Activated B cell treated with CpG ODN at 0.5 μM for 24 hours (primary cell): ENCODE results near the gene IGLON5. TPM values are rescaled to one million over a fixed set of nuclear protein-coding genes. Genes with fewer than 3 reads are reported as not detected.

Source experiments
- ATAC-seq: fragments of 200-7000 bp; cut with Tn5 transposase; one replicate; pipeline ENCODE4 v1.10.0; 2021; ENCODE audit warnings: low read depth, mild to moderate bottlenecking, moderate library complexity
- CTCF ChIA-PET: fragments of 350-600 bp; sonication (Branson Sonifier 250); formaldehyde crosslinking; loops from one replicate; lab custom pipeline; 2021; ENCODE audit warnings: antibody characterized with exemption; lab: Charles Lee
- POLR2A ChIA-PET: fragments of 350-600 bp; sonication (Branson Sonifier 250); formaldehyde crosslinking; loops from one replicate; lab custom pipeline; 2021; ENCODE audit warnings: antibody characterized with exemption; lab: Charles Lee
- DNase-seq: peaks from one replicate; pipeline ENCODE4 v3.0.0; 2022
- H3K27ac Mint-ChIP-seq: one replicate; pipeline ENCODE4 v1.8.0; 2020; ENCODE audit warnings: mixed read lengths
- H3K27me3 Mint-ChIP-seq: one replicate; pipeline ENCODE4 v1.8.0; 2021; ENCODE audit warnings: mixed read lengths
- H3K36me3 Mint-ChIP-seq: one replicate; pipeline ENCODE4 v1.8.0; 2021; ENCODE audit warnings: low read depth, mixed read lengths
- H3K4me1 Mint-ChIP-seq: one replicate; pipeline ENCODE4 v1.8.0; 2021; ENCODE audit warnings: mixed read lengths
- H3K4me3 Mint-ChIP-seq: one replicate; pipeline ENCODE4 v1.8.0; 2020; ENCODE audit warnings: mild to moderate bottlenecking, mixed read lengths
- H3K9me3 Mint-ChIP-seq: one replicate; pipeline ENCODE4 v1.8.0; 2020; ENCODE audit warnings: mixed read lengths
- intact Hi-C: fragments of 100-400 bp; cut with micrococcal nuclease; formaldehyde crosslinking; loops from one replicate; pipeline ENCODE4 v1.15.1; 2024
- total RNA-seq: library from RNA; stranded (reverse); gene quantifications from 2 replicates; pipeline ENCODE4 v1.2.3, GENCODE V29; 2022
- TF ChIP-seq, protein P1 (sequence below): fragments of 200-600 bp; IDR thresholded peaks from one replicate; pipeline ENCODE4 v1.8.0; 2022; ENCODE audit warnings: antibody characterized with exemption, mild to moderate bottlenecking

Gene IGLON5
- total RNA-seq, 1 donor from 2014 or later: not detected

DNA sequence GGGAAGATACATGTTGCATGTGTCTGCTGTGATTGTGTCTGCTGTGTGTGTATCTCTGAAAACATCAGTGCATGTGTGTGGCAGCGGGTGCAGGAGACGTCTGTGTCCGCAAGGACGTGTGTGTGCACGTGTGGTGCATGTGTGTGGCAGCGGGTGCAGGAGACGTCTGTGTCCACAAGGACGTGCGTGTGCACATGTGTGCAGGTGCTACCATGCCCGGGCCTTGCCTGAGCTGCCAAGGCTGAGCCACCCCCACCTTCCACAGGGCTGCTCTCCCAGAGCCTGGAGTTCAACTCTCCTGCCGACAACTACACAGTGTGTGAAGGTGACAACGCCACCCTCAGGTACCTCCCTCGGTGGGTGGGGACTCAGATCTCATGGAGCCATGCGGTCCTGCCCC lies 10.4 kb downstream of the IGLON5 start:
- H3K36me3 Mint-ChIP-seq: no peaks in the 10 kb centered on the region
- no peaks in the 10 kb centered on the region for H3K9me3 Mint-ChIP-seq
- H3K4me3 Mint-ChIP-seq: no peak overlapping the region
- peaks cover 4% of the 10 kb centered on the region for H3K4me1 Mint-ChIP-seq
- H3K27me3 Mint-ChIP-seq: peaks cover 46% of the 10 kb centered on the region
- H3K27ac Mint-ChIP-seq: no peak overlapping the region
- ATAC-seq: no peak
- CTCF ChIA-PET: no interaction called here
- DNase-seq: no peak
- POLR2A ChIA-PET: no interaction called here
- TF ChIP-seq, protein P1, sequence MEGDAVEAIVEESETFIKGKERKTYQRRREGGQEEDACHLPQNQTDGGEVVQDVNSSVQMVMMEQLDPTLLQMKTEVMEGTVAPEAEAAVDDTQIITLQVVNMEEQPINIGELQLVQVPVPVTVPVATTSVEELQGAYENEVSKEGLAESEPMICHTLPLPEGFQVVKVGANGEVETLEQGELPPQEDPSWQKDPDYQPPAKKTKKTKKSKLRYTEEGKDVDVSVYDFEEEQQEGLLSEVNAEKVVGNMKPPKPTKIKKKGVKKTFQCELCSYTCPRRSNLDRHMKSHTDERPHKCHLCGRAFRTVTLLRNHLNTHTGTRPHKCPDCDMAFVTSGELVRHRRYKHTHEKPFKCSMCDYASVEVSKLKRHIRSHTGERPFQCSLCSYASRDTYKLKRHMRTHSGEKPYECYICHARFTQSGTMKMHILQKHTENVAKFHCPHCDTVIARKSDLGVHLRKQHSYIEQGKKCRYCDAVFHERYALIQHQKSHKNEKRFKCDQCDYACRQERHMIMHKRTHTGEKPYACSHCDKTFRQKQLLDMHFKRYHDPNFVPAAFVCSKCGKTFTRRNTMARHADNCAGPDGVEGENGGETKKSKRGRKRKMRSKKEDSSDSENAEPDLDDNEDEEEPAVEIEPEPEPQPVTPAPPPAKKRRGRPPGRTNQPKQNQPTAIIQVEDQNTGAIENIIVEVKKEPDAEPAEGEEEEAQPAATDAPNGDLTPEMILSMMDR: no peak
- intact Hi-C loops: no loop called here

DNA sequence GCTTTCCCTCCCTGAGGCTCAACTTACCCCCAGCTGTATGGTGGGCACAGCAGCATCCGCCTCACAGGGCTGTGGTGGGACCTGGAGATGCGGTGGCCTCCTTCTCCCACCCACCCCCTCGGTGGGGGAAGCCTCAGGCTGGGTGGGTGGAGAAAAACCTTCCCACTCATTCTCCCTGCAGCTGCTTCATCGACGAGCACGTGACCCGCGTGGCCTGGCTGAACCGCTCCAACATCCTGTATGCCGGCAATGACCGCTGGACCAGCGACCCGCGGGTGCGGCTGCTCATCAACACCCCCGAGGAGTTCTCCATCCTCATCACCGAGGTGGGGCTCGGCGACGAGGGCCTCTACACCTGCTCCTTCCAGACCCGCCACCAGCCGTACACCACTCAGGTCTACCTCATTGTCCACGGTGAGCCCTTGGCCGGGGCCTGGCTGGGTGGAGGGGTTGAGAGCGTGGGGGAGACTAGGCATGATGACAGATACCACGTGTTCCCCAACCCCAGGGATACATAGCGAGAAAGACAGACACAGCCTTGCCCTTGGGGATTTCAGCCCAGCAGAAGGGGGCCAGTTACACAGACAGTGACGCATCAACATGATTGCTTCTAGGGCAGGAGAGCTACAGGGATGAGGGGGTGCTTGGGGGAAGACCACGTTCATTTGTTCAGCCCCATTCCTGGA lies 12.2 kb downstream of the IGLON5 start:
- intact Hi-C loops: no loop called here
- DNase-seq: no peak
- H3K27me3 Mint-ChIP-seq: peaks cover 47% of the 10 kb centered on the region
- POLR2A ChIA-PET: no interaction called here
- H3K36me3 Mint-ChIP-seq: no peaks in the 10 kb centered on the region
- CTCF ChIA-PET: no interaction called here
- H3K27ac Mint-ChIP-seq: no peak overlapping the region
- H3K4me1 Mint-ChIP-seq: peaks cover 10% of the 10 kb centered on the region
- no peak for ATAC-seq
- TF ChIP-seq, protein P1: no peak
- no peak overlapping the region for H3K4me3 Mint-ChIP-seq
- no peaks in the 10 kb centered on the region for H3K9me3 Mint-ChIP-seq

DNA sequence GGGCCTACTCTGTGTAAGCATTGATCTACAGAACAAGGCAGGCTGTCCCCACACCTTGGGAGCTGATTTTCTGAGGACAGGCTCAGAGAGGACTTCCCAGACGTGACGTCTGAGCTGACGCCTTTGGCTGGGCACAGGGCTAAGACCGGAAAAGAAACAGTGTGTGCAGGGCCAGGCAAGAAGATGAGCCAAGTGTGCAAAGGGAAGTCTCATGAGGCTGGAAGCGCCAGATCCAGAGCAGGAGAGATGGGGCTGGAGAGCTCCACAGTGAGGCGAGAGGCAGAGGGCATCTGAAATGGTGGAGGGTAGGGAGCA lies 12.7 kb downstream of the IGLON5 start:
- ChIA-PET CTCF (no interaction called here), POLR2A (no interaction called here)
- H3K4me3 Mint-ChIP-seq: no peak overlapping the region
- DNase-seq (no peak), ATAC-seq (no peak)
- H3K4me1 Mint-ChIP-seq: peaks cover 10% of the 10 kb centered on the region
- no peaks in the 10 kb centered on the region for H3K9me3 Mint-ChIP-seq
- peaks cover 49% of the 10 kb centered on the region for H3K27me3 Mint-ChIP-seq
- intact Hi-C loops: no loop called here
- TF ChIP-seq, protein P1: no peak
- no peaks in the 10 kb centered on the region for H3K36me3 Mint-ChIP-seq
- H3K27ac Mint-ChIP-seq: no peak overlapping the region

DNA sequence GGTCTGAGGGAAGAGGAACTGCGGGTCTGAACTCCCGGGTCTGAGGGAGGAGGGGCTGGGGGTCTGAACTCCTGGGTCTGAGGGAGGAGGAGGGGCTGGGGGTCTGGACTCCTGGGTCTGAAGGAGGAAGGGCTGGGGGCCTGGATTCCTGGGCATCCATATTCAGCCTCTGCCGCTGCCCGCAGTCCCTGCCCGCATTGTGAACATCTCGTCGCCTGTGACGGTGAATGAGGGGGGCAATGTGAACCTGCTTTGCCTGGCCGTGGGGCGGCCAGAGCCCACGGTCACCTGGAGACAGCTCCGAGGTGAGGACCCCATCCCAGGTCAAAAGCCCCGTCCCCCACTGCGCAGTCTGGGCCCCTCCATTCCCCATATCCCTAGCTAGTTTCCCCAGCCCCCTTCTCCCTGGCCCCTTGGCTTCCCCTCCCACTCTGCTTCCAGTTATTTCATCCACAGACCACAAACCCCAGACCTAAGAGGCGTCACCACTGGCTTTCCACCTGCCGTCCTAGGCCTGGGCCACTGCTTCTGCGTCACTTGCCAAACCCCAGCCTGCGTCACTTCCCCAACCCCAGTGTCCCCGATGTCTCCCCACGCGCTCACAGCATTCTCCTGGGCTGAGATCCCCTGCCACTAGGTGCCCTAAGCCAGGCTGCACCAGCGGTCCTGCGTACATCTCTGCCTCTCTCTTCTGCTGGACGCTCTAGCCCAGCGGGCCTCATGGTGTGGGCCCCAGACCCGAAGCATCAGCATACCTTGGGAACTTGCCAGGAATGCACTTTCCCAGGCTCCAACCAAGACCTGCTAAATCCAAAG lies 13.9 kb downstream of the IGLON5 start:
- Mint-ChIP-seq H3K9me3 (no peaks in the 10 kb centered on the region), H3K4me1 (peaks cover 10% of the 10 kb centered on the region), H3K27ac (no peak overlapping the region), H3K4me3 (no peak overlapping the region), H3K36me3 (peaks cover 2% of the 10 kb centered on the region), H3K27me3 (peaks cover 57% of the 10 kb centered on the region)
- ATAC-seq (no peak), DNase-seq (no peak)
- intact Hi-C loops: no loop called here
- POLR2A ChIA-PET: no interaction called here
- TF ChIP-seq, protein P1: no peak
- CTCF ChIA-PET: no interaction called here

DNA sequence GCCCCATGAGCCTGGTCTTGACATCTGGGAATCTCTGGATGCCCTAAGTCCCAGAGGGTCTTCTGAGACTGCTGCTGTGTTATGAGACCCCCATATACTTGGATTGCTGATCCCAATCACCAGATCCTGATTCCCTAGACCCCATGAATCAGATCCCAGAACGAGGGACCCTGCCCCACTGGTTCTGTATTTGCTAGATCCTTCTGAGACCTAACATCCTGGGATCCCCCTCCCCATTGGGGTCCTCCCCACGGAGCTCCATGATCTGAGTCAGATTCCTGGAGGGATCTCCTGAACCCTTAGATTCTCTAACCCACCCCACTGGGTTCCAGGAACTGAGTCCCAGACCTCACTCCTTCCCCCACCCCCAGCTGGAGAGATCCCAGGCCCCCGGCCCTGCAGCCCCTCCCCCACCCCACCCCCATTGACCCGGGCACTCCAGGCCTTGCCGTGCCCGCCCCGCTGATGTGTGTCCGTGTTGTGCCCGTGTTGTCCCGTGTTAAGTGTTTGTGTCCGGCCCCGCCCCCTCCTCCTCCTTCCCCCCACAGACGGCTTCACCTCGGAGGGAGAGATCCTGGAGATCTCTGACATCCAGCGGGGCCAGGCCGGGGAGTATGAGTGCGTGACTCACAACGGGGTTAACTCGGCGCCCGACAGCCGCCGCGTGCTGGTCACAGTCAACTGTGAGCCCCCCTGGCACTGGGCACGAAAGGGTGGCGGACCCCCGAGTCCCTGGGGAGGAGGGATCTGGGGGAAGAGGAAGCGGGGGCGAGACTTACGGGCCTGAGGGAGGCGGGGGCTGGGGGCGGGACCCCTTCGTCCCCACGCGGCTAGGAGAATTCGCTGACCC lies 15.0 kb downstream of the IGLON5 start:
- ChIA-PET POLR2A (no interaction called here), CTCF (no interaction called here)
- Mint-ChIP-seq H3K4me3 (no peak overlapping the region), H3K4me1 (peaks cover 10% of the 10 kb centered on the region), H3K27me3 (peaks cover 57% of the 10 kb centered on the region), H3K36me3 (peaks cover 4% of the 10 kb centered on the region), H3K9me3 (no peaks in the 10 kb centered on the region), H3K27ac (no peak overlapping the region)
- DNase-seq (no peak), ATAC-seq (no peak)
- intact Hi-C loops: no loop called here
- TF ChIP-seq, protein P1: no peak
